ENCODE data around the gene ISL2. TPM values are rescaled to one million over a fixed set of nuclear protein-coding genes. Genes with fewer than 3 reads are reported as not detected.

The ISL2 gene
- total and polyA plus RNA-seq, 2 of the 4 experiments (the other 2 are of a cell fraction), result 1.3 to 3.6 TPM

DNA sequence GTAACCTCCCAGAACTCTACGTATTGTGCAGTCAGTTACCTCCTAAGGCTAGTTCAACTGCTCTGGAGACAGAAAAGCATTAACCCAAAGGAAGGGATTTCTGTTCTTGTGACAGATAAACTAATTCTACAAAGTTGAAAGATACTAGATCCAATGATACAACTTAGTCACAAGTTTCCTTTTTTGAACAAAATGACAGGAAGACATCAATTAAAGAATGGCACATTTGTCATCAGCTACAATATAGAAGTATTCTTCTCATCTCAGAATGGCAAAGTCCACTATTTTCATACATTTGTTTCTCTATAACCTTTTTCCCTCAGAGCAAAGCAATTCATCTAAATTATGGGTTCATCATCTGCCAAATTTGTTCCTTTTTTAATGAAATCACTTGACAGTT is 43.7 kb downstream of the ISL2 start:
- no peak overlapping the region for H3K4me2 ChIP-seq (ENCODE audit: low read depth, low read length)
- no peak overlapping the region for H3K56ac ChIP-seq (ENCODE audit: extremely low read depth, insufficient read depth, low read length)
- no peak overlapping the region for H3K23ac ChIP-seq (ENCODE audit: low read depth, low read length)
- BruUV-seq (replicated peaks), result no TSS peak
- H3K4me3 ChIP-seq (ENCODE audit: insufficient read depth, low read depth, low read length), result no peak overlapping the region
- WGBS, 2 experiments (ENCODE audit: extremely low coverage in 2 of 2, insufficient read length in 1 of 2), result no CpG with 5 or more reads among the region's 1 CpG
- dilution Hi-C loops (cut with HindIII; ENCODE audit: low sequenced_read_pairs, unreplicated experiment), result no loop called here
- no peak overlapping the region for H3K27ac ChIP-seq (ENCODE audit: insufficient read depth, low read length)
- no peak for ATAC-seq (ENCODE audit: low read depth)
- no peak overlapping the region for H3K9ac ChIP-seq (ENCODE audit: low read depth, low read length)
- no peaks in the 10 kb centered on the region; the same call in 1 of the 2 replicates for H3K36me3 ChIP-seq (ENCODE audit: control insufficient read depth, insufficient read depth, low read length)
- H3K9me1 ChIP-seq (ENCODE audit: insufficient read depth, low read length), result peaks cover 3% of the 10 kb centered on the region; the same call in 1 of the 2 replicates
- H2BK5ac ChIP-seq (ENCODE audit: low read depth, low read length, poor library complexity, severe bottlenecking), result no peak overlapping the region
- H4K20me1 ChIP-seq (ENCODE audit: insufficient read depth, low read length), result no peaks in the 10 kb centered on the region
- no peaks in the 10 kb centered on the region for H3K27me3 ChIP-seq (ENCODE audit: control insufficient read depth, insufficient read depth, low read length)
- H3K18ac ChIP-seq (ENCODE audit: low read depth, low read length), result no peak overlapping the region
- TF ChIP-seq SMC3 (IDR thresholded peaks at IDR 0.05; ENCODE audit: low read depth, low read length) (no peak), CEBPB (IDR thresholded peaks at IDR 0.05; ENCODE audit: low read depth, low read length) (no peak), BHLHE40 (IDR thresholded peaks at IDR 0.05; ENCODE audit: low read depth, low read length) (no peak), CTCF (conservative IDR thresholded peaks at IDR 0.05; ENCODE audit: low read depth, low read length) (no peak), MXI1 (IDR thresholded peaks at IDR 0.05; ENCODE audit: borderline replicate concordance, low read depth, low read length) (no peak), MAFK (IDR thresholded peaks at IDR 0.05; ENCODE audit: low read depth, low read length) (no peak), RCOR1 (IDR thresholded peaks at IDR 0.05; ENCODE audit: insufficient replicate concordance, low read length) (no peak), FOS (IDR thresholded peaks at IDR 0.05; ENCODE audit: low read depth, low read length) (no peak), MAZ (IDR thresholded peaks at IDR 0.05; ENCODE audit: borderline replicate concordance, low read depth, low read length) (no peak), RAD21 (IDR thresholded peaks at IDR 0.05; ENCODE audit: low read length) (no peak), NFE2L2 (IDR thresholded peaks at IDR 0.05; ENCODE audit: low read depth, low read length) (no peak), RFX5 (IDR thresholded peaks at IDR 0.05; ENCODE audit: low read depth, low read length) (no peak), POLR2A (IDR thresholded peaks at IDR 0.05; ENCODE audit: low read depth, low read length) (no peak), CHD1 (IDR thresholded peaks at IDR 0.05; ENCODE audit: low read depth, low read length) (no peak)
- TF ChIP-seq, protein P1, sequence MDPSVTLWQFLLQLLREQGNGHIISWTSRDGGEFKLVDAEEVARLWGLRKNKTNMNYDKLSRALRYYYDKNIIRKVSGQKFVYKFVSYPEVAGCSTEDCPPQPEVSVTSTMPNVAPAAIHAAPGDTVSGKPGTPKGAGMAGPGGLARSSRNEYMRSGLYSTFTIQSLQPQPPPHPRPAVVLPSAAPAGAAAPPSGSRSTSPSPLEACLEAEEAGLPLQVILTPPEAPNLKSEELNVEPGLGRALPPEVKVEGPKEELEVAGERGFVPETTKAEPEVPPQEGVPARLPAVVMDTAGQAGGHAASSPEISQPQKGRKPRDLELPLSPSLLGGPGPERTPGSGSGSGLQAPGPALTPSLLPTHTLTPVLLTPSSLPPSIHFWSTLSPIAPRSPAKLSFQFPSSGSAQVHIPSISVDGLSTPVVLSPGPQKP (IDR thresholded peaks at IDR 0.05; ENCODE audit: borderline replicate concordance, low read depth, low read length), result no peak
- TF ChIP-seq, protein P2, sequence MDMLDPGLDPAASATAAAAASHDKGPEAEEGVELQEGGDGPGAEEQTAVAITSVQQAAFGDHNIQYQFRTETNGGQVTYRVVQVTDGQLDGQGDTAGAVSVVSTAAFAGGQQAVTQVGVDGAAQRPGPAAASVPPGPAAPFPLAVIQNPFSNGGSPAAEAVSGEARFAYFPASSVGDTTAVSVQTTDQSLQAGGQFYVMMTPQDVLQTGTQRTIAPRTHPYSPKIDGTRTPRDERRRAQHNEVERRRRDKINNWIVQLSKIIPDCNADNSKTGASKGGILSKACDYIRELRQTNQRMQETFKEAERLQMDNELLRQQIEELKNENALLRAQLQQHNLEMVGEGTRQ (IDR thresholded peaks at IDR 0.05; ENCODE audit: low read depth, low read length), result no peak
- in situ Hi-C loops (cut with MboI; ENCODE audit: low sequenced_read_pairs), result no loop called here
- no peak overlapping the region for H2BK120ac ChIP-seq (ENCODE audit: low read depth, low read length)
- no peak overlapping the region for H2BK20ac ChIP-seq (ENCODE audit: low read depth, low read length)
- H2BK15ac ChIP-seq (ENCODE audit: low read depth, low read length), result no peak overlapping the region
- no peak overlapping the region for H4K91ac ChIP-seq (ENCODE audit: insufficient read depth, low read depth, low read length)
- H2AFZ ChIP-seq (replicated peaks; ENCODE audit: low read length, poor library complexity), result no peak overlapping the region
- H2AK5ac ChIP-seq (ENCODE audit: low read depth, low read length), result no peak overlapping the region
- intact Hi-C loops (cut with micrococcal nuclease), result no loop called here
- no peak overlapping the region for H4K5ac ChIP-seq (ENCODE audit: low read depth, low read length)
- H3K9me3 ChIP-seq (ENCODE audit: control insufficient read depth, insufficient read depth, low read length), result no peaks in the 10 kb centered on the region
- POLR2A ChIA-PET (ENCODE audit: unreplicated experiment), result no interaction called here
- H4K8ac ChIP-seq (ENCODE audit: low read depth in 2 of 2, low read length in 2 of 2), result no peak overlapping the region
- no peak overlapping the region for H2AK9ac ChIP-seq (replicated peaks; ENCODE audit: low read depth, low read length, poor library complexity)
- no peak overlapping the region for H3K14ac ChIP-seq (replicated peaks; ENCODE audit: low read depth, low read length)
- no peaks in the 10 kb centered on the region for H3K4me1 ChIP-seq (ENCODE audit: control insufficient read depth, insufficient read depth, low read length)
- CTCF ChIA-PET, result no interaction called here
- no peak for DNase-seq
- H3K4ac ChIP-seq (ENCODE audit: low read depth, low read length), result no peak overlapping the region
- H3K79me1 ChIP-seq (ENCODE audit: low read depth in 1 of 2, low read length in 2 of 2), result no peaks in the 10 kb centered on the region
